Esophagus muscularis mucosa (tissue), 4 donors: ENCODE data around the gene RAMP3. TPM values are rescaled to one million over a fixed set of nuclear protein-coding genes. Genes with fewer than 3 reads are reported as not detected.

Experiments
- DNase-seq: peaks from one replicate; pipeline ENCODE4 v3.0.0-alpha.2; 2017; ENCODE audit errors: extremely low spot score
- H3K27ac ChIP-seq, 4 donors: fragments of 200-600 bp; sonication (generic); replicated peaks in 1 of 4; 1 replicate in 3 of 4; 2 replicates in 1 of 4; pipeline ENCODE4 v1.5.1; 2016 to 2019; ENCODE audit warnings: mild to moderate bottlenecking in 1 of 4
- H3K27me3 ChIP-seq, 4 donors: fragments of 200-600 bp; sonication (generic); one replicate each; pipeline versions ENCODE4 v1.5.1 to v1.6.0; 2016 to 2019
- H3K36me3 ChIP-seq, 4 donors: fragments of 200-600 bp; sonication (generic); one replicate each; pipeline ENCODE4 v1.5.1; 2016 to 2019
- H3K4me1 ChIP-seq, 4 donors: fragments of 200-600 bp; sonication (generic); one replicate each; pipeline ENCODE4 v1.5.1; 2016 to 2019
- H3K4me3 ChIP-seq, 4 donors: fragments of 200-600 bp; sonication (generic); 1 replicate in 2 of 4; 2 replicates in 2 of 4; pipeline ENCODE4 v1.5.1; 2016 to 2019; ENCODE audit warnings: mild to moderate bottlenecking in 4 of 4, moderate library complexity in 1 of 4
- H3K9me3 ChIP-seq, 4 donors: fragments of 200-600 bp; sonication (generic); 1 replicate in 3 of 4; 2 replicates in 1 of 4; pipeline ENCODE4 v1.5.1; 2016 to 2019
- EP300 ChIP-seq: sonication (generic); formaldehyde crosslinking; IDR thresholded peaks from one replicate; pipeline ENCODE4 v1.6.1; 2017; ENCODE audit warnings: antibody characterized with exemption
- POLR2A ChIP-seq: fragments of 450-650 bp; IDR thresholded peaks from one replicate; pipeline ENCODE4 v1.6.1; 2017; ENCODE audit warnings: antibody characterized with exemption, moderate library complexity, mild to moderate bottlenecking, low read depth
- POLR2AphosphoS5 ChIP-seq, 2 donors: sonication (generic); formaldehyde crosslinking; IDR thresholded peaks; one replicate each; pipeline ENCODE4 v1.6.1; 2017; ENCODE audit warnings: antibody characterized with exemption in 2 of 2
- WGBS: methylation state at CpG from one replicate; pipeline ENCODE4 v1.1.5; 2018; 5-methylcytosine and 5-hydroxymethylcytosine counted together
- intact Hi-C: fragments of 100-400 bp; cut with DNase I; formaldehyde crosslinking; loops from one replicate; pipeline ENCODE4 v1.15.1; 2023
- total RNA-seq, 4 donors: library from RNA; depleted of rRNA; stranded (reverse); fragments of >200 nt; gene quantifications; one replicate each; pipeline versions ENCODE4 v1.1.0 to v1.2.1, GENCODE V29; 2016
- TF ChIP-seq, protein P1 (sequence below), 3 experiments: fragments of 200-600 bp in 2 of 3; fragments of 450-650 bp in 1 of 3; sonication (generic) in 2 of 3; IDR thresholded peaks; one replicate each; pipeline ENCODE4 v1.5.1; 2017 to 2019; ENCODE audit warnings: antibody characterized with exemption in 3 of 3, mild to moderate bottlenecking in 2 of 3, moderate library complexity in 1 of 3

RAMP3 gene
- total RNA-seq, 4 donors from 2014 or later: 30.7 to 112 (median 77.2) TPM

DNA sequence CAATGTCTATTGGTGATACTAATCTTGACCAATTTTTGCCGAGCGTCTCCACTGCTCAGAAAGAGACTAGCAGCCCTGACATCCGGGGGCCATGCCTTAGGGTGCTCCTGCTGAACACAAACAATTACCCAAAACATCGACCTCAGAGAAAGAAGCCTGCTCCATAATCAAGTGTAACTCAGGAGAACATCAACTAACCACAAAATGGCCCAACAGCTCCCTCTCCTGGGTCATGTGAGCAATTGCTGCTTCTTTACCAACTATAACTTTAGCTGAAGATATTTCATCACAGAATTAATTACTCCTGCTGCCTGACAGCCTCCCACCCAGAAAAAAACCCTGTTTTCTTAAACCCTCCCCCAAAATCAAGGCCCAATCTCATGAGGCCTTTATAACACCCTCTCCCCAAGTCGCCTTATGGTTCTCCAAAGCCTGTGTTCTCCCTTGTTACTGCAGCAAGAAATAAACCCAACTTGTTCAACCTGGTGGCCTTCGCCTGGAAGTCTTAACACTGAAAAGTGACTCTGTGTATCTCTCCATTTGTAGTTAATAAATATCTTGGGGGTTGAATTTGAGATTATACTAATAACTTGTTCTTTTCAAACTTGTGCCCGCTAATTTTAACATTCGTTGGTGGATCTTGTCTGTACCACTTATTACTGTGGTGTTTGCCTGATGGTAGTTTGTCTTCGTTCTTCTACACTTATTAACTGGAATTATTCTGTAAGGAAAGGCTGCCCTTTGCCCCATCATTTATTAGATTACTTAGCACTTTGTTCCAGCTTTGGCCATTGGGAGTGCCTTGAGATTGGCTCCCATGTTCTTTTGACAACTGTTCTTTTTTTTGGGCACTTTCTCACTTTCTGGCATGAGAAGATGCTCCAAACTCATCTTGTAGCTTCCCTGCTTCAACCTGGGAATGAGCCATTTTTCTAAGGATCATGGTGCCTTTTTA is 21.2 kb upstream of the RAMP3 start:
- H3K27ac ChIP-seq: no peak overlapping the region
- peaks cover 0 to 6% (median 0%) of the 10 kb centered on the region in 4 donors for H3K27me3 ChIP-seq
- no peak overlapping the region for H3K4me3 ChIP-seq
- no peaks in the 10 kb centered on the region for H3K36me3 ChIP-seq
- intact Hi-C loops: loop anchor here (5.0 kb wide), 2 partner anchors 164 to 279 kb away; no protein-coding TSS in a partner anchor
- no peaks in the 10 kb centered on the region for H3K4me1 ChIP-seq
- no peak for TF ChIP-seq EP300
- no peak for TF ChIP-seq POLR2AphosphoS5 (IDR thresholded peaks at IDR 0.05)
- TF ChIP-seq, protein P1, sequence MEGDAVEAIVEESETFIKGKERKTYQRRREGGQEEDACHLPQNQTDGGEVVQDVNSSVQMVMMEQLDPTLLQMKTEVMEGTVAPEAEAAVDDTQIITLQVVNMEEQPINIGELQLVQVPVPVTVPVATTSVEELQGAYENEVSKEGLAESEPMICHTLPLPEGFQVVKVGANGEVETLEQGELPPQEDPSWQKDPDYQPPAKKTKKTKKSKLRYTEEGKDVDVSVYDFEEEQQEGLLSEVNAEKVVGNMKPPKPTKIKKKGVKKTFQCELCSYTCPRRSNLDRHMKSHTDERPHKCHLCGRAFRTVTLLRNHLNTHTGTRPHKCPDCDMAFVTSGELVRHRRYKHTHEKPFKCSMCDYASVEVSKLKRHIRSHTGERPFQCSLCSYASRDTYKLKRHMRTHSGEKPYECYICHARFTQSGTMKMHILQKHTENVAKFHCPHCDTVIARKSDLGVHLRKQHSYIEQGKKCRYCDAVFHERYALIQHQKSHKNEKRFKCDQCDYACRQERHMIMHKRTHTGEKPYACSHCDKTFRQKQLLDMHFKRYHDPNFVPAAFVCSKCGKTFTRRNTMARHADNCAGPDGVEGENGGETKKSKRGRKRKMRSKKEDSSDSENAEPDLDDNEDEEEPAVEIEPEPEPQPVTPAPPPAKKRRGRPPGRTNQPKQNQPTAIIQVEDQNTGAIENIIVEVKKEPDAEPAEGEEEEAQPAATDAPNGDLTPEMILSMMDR (IDR thresholded peaks at IDR 0.05): peak; percentile 79 to 86 (median 83)
- no peaks in the 10 kb centered on the region for H3K9me3 ChIP-seq
- DNase-seq: no peak
- WGBS: 41% methylated on average over 9 of the region's 9 CpGs

GRCh38 chr7:45138433-45139267 is 18.9 kb upstream of the RAMP3 start:
- no peak for DNase-seq
- no peak overlapping the region for H3K27ac ChIP-seq
- 65% methylated on average over 10 of the region's 10 CpGs for WGBS
- no peaks in the 10 kb centered on the region for H3K9me3 ChIP-seq
- peaks cover 0 to 6% (median 0%) of the 10 kb centered on the region in 4 donors for H3K27me3 ChIP-seq
- H3K36me3 ChIP-seq: no peaks in the 10 kb centered on the region
- no peak for TF ChIP-seq EP300
- TF ChIP-seq POLR2A: no peak
- TF ChIP-seq, protein P1 (IDR thresholded peaks at IDR 0.05): no peak
- no peak for TF ChIP-seq POLR2AphosphoS5 (IDR thresholded peaks at IDR 0.05)
- H3K4me3 ChIP-seq: no peak overlapping the region
- no peaks in the 10 kb centered on the region for H3K4me1 ChIP-seq
- intact Hi-C loops: loop anchor here (5.0 kb wide), 2 partner anchors 166 to 281 kb away; no protein-coding TSS in a partner anchor

DNA sequence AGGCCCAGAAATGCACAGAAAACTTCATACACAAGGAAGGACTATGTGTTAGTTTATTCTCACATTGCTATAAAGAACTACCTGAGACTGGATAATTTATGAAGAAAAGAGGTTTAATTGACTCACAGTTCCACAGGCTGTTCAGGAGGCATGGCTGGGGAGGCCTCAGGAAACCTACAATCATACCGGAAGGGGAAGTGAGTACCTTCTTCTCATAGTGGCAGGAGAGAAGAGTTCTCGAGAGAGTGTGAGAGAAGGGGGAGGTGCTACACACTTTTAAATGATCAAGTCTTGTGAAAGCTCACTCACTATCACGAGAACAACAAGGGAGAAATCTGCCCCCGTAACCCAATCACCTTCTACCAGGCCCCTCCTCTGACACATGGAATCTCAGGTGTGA is 16.8 kb upstream of the RAMP3 start:
- Histone ChIP-seq H3K4me1 (no peaks in the 10 kb centered on the region), H3K27me3 (peaks cover 0 to 16% (median 0%) of the 10 kb centered on the region in 4 donors), H3K9me3 (no peaks in the 10 kb centered on the region), H3K36me3 (no peaks in the 10 kb centered on the region), H3K27ac (no peak overlapping the region), H3K4me3 (no peak overlapping the region)
- TF ChIP-seq EP300: no peak
- TF ChIP-seq POLR2AphosphoS5 (IDR thresholded peaks at IDR 0.05): no peak
- TF ChIP-seq, protein P1 (IDR thresholded peaks at IDR 0.05): no peak
- no peak for TF ChIP-seq POLR2A
- 72% methylated on average over 4 of the region's 4 CpGs for WGBS
- intact Hi-C loops: no loop called here
- DNase-seq: no peak

DNA sequence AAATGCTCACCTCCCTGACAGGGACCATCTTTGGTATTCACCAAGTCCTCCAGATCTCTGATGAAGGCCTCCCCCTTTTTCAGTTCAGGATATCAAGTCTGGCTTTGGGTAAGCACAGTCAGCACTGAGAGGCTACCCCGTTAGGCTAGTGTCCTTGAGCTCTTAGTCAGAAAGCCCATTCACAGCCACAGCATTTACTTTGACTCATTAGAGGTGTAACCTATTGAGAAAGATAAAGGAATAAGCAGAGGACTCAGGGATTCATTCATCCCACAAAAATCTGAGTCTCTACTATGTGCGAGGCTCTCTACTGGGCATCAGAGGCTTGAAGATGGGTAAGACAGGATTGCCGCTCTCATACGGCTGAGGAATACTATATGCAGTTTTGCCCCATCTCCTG is 14.0 kb upstream of the RAMP3 start:
- no peak overlapping the region for H3K27ac ChIP-seq
- no peak for DNase-seq
- peaks cover 0 to 40% (median 0%) of the 10 kb centered on the region in 4 donors for H3K27me3 ChIP-seq
- WGBS: 94% methylated on average over 3 of the region's 4 CpGs
- H3K4me3 ChIP-seq: no peak overlapping the region
- H3K4me1 ChIP-seq: no peaks in the 10 kb centered on the region
- H3K9me3 ChIP-seq: no peaks in the 10 kb centered on the region
- intact Hi-C loops: no loop called here
- H3K36me3 ChIP-seq: no peaks in the 10 kb centered on the region
- TF ChIP-seq, protein P1 (IDR thresholded peaks at IDR 0.05): no peak
- TF ChIP-seq EP300 (no peak), POLR2A (no peak), POLR2AphosphoS5 (IDR thresholded peaks at IDR 0.05) (no peak)
